OCI-LY3 (cell line): ENCODE results near the gene HMX3.

Experiments used
- H2AFZ ChIP-seq: fragments of 200-600, 300-600 bp; shearing (Covaris generic); 2 replicates; pipeline ENCODE4 v1.6.0; 2014; ENCODE audit warnings: antibody characterized with exemption, low read depth, low read length
- H3K27ac ChIP-seq: fragments of 200-600, 300-600 bp; sonication (generic); 2 replicates; pipeline ENCODE4 v1.5.1; 2014; ENCODE audit warnings: mild to moderate bottlenecking, low read length, moderate library complexity, mixed read lengths
- H3K27me3 ChIP-seq: fragments of 200-600, 300-600 bp; sonication (generic); 2 replicates; pipeline ENCODE4 v1.6.1; 2014; ENCODE audit warnings: low read depth, low read length, mixed read lengths
- H3K36me3 ChIP-seq: fragments of 200-600, 300-600 bp; sonication (generic); replicated peaks from 2 replicates; pipeline ENCODE3; 2014; ENCODE audit warnings: low read depth, low read length, mixed read lengths
- H3K4me1 ChIP-seq: fragments of 300-600, 200-600 bp; sonication (generic); 2 replicates; pipeline ENCODE4 v1.6.1; 2014; ENCODE audit warnings: low read length, mixed read lengths
- H3K4me2 ChIP-seq: fragments of 200-600, 300-600 bp; sonication (generic); 2 replicates; pipeline ENCODE4 v1.6.1; 2014; ENCODE audit warnings: low read length, mixed read lengths
- H3K4me3 ChIP-seq: fragments of 300-600, 200-600 bp; sonication (generic); 2 replicates; pipeline ENCODE4 v1.5.1; 2014; ENCODE audit warnings: antibody characterized with exemption, mild to moderate bottlenecking, low read length, moderate library complexity
- H3K79me2 ChIP-seq: fragments of 300-600, 200-600 bp; shearing (Covaris generic); 2 replicates; pipeline ENCODE4 v1.6.1; 2014; ENCODE audit warnings: mild to moderate bottlenecking, low read length, mixed read lengths
- H3K9ac ChIP-seq: fragments of 300-600, 200-600 bp; shearing (Covaris generic); 2 replicates; pipeline ENCODE4 v1.6.0; 2014; ENCODE audit warnings: mild to moderate bottlenecking, low read length, moderate library complexity
- H3K9me3 ChIP-seq: fragments of 200-600, 300-600 bp; shearing (Covaris generic); 2 replicates; pipeline ENCODE4 v1.6.1; 2014; ENCODE audit warnings: low read length, mixed read lengths; ENCODE audit not compliant: insufficient read depth
- H4K20me1 ChIP-seq: fragments of 200-600, 300-600 bp; sonication (generic); 2 replicates; pipeline ENCODE4 v1.6.1; 2016; ENCODE audit warnings: low read length, mixed read lengths; ENCODE audit not compliant: insufficient read depth
- CTCF ChIP-seq: fragments of 200-600, 300-600 bp; sonication (generic); IDR thresholded peaks from 2 replicates; pipeline ENCODE4 v1.5.1; 2014; ENCODE audit warnings: antibody characterized with exemption, low read length, low read depth
- EZH2phosphoT487 ChIP-seq: fragments of 200-600 bp; shearing (Covaris generic); IDR thresholded peaks from 2 replicates; pipeline ENCODE4 v1.6.1; 2018; ENCODE audit warnings: antibody characterized with exemption, mixed run types, low read depth

The HMX3 gene

GRCh38 chr10:123134343-123134914 lies 1.3 kb upstream of the HMX3 start:
- no peak for TF ChIP-seq CTCF
- TF ChIP-seq EZH2phosphoT487 = no peak
- H3K4me3 ChIP-seq = no peak overlapping the region
- no peaks in the 10 kb centered on the region for H3K9me3 ChIP-seq
- no peaks in the 10 kb centered on the region for H4K20me1 ChIP-seq
- H2AFZ ChIP-seq = no peak overlapping the region
- no peak overlapping the region for H3K27ac ChIP-seq
- no peaks in the 10 kb centered on the region for H3K79me2 ChIP-seq
- H3K9ac ChIP-seq = no peak overlapping the region
- H3K36me3 ChIP-seq = no peaks in the 10 kb centered on the region
- 0 out of 2 replicates have a peak, but pooled peaks cover 2% of the 10 kb centered on the region for H3K27me3 ChIP-seq
- H3K4me1 ChIP-seq = no peaks in the 10 kb centered on the region
- no peak overlapping the region for H3K4me2 ChIP-seq

- Histone ChIP-seq H3K4me1 (no peaks in the 10 kb centered on the region), H3K36me3 (no peaks in the 10 kb centered on the region), H3K9me3 (no peaks in the 10 kb centered on the region), H4K20me1 (no peaks in the 10 kb centered on the region), H3K9ac (no peak overlapping the region), H3K27me3 (0 out of 2 replicates have a peak, but pooled peaks cover 2% of the 10 kb centered on the region), H3K79me2 (no peaks in the 10 kb centered on the region), H3K27ac (no peak overlapping the region), H2AFZ (no peak overlapping the region), H3K4me3 (no peak overlapping the region), H3K4me2 (no peak overlapping the region)
- no peak for TF ChIP-seq CTCF
- TF ChIP-seq EZH2phosphoT487 = no peak
Measured at GRCh38 chr10:123134915-123135414, 805 bp upstream of the HMX3 start.

GRCh38 chr10:123136221-123136805 lies 543 bp downstream of the HMX3 start:
- Histone ChIP-seq H3K27ac (no peak overlapping the region), H3K27me3 (0 out of 2 replicates have a peak, but pooled peaks cover 2% of the 10 kb centered on the region), H3K36me3 (no peaks in the 10 kb centered on the region), H3K4me3 (no peak overlapping the region), H3K9me3 (no peaks in the 10 kb centered on the region), H3K4me2 (no peak overlapping the region), H3K4me1 (no peaks in the 10 kb centered on the region), H4K20me1 (no peaks in the 10 kb centered on the region), H2AFZ (no peak overlapping the region), H3K9ac (no peak overlapping the region), H3K79me2 (no peaks in the 10 kb centered on the region)
- TF ChIP-seq CTCF = no peak
- no peak for TF ChIP-seq EZH2phosphoT487

GRCh38 chr10:123136806-123137642 lies 1.3 kb downstream of the HMX3 start:
- Histone ChIP-seq H3K4me2 (no peak overlapping the region), H3K9ac (no peak overlapping the region), H3K27ac (no peak overlapping the region)

More at GRCh38 chr10:123136806-123137642, 1.3 kb downstream of the HMX3 start:
- Histone ChIP-seq H4K20me1 (no peaks in the 10 kb centered on the region), H2AFZ (no peak overlapping the region), H3K9me3 (no peaks in the 10 kb centered on the region), H3K4me3 (no peak overlapping the region), H3K27me3 (0 out of 2 replicates have a peak, but pooled peaks cover under 1% of the 10 kb centered on the region), H3K36me3 (no peaks in the 10 kb centered on the region), H3K4me1 (no peaks in the 10 kb centered on the region), H3K79me2 (no peaks in the 10 kb centered on the region)
- TF ChIP-seq EZH2phosphoT487 = no peak
- no peak for TF ChIP-seq CTCF
